ENCODE measurements around the gene PRXL2A.

PRXL2A gene

DNA sequence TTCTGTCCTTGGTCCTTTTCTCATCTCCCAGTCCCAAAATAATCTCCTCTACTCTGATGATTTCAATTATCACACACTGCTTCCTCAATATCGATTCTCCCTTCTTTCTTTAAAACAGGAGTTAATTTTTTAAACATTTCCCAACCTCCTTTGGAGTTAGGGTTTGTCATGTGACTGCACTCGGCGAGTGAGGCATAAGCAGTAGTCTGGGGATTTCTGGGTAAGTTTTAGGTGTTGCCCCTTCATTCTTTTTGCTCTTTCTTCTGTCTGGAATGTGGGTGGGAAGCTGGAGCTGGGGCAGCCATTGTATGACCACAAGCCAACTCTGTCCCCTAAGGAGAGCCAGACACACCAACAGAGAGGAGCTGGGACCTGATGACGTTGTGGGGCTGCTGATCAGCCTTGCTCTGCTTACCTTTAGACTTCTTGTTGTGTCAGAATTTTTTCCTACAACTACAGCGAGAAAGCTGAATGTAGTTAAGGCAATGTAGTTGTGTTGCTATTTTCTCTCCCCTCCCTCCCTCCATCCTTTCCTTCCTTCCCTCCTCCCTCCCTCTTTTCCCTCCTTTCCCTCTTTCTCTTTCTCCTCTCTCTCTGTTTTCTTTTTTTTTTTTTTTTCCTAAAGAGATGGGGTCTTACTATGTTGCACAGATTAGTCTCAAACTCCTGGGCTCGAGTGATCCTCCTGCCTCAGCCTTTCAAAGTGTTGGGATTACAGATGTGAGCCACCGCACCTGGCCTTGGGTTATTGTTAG lies 39.3 kb downstream of the PRXL2A start:
- DNase-seq = no peak

- DNase-seq = no peak
These were observed 40.0 kb downstream of the PRXL2A start for GRCh38 chr10:80448209-80448942.

GRCh38 chr10:80449520-80449919 lies 41.2 kb downstream of the PRXL2A start:
- no peak for DNase-seq

GRCh38 chr10:80451132-80451531 lies 42.8 kb downstream of the PRXL2A start:
- peak; percentile 15 for DNase-seq

GRCh38 chr10:80452069-80452468 lies 43.7 kb downstream of the PRXL2A start:
- DNase-seq = no peak

DNA sequence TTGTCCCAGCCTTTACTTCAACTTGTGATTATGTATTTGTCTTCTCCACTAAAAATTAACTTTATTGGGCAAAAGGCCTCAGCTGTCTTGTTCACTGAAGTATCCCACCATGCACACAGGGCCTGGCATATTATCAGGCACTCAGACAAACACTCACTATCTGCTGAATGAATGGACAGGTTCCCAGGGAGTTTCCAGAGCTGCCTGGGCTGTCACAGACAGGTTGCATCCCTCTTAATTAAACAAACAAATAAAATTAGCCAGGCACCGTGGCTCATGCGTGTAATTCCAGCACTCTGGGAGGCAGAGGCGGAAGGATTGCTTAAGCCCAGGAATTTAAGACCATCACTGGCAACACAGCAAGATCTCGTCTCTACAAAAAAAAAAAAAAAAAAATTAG lies 44.3 kb downstream of the PRXL2A start:
- DNase-seq = no peak

DNA sequence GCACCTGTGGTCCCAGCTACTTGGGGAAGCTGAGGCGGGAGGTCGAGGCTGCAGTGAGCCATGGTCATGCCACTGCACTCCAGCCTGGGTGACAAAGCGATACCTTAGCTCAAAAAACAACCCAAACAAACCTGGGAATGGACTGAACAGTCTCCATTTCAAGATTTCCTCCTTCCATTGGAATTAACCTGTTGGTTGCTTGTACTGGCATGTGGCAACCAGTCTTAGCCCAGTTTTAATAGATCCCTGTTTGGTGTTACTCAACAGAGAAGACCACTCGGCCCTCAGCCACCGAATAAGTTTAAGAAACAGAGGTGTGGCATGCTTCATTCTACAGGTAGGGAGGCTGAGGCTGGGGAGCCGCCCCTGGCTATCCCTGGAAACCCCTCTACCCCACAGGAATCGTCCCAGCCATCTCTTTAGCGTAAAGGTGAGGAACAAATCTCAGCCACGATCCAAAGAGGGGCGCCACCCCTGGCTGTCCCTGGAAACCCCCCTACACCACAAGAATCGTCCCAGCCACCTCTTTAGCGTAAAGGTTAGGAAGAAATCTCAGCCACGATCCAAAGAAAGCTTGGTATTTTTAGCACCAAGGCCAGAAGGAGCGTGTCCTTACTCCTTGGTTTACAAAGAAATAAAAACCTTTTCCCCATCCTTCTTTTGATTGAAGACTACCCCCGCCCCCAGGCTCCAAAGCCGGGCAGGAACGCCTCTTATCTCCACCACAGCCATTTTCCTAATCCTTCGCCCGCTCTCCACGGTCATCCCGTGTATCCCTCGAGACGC lies 44.9 kb downstream of the PRXL2A start:
- DNase-seq = no peak

DNA sequence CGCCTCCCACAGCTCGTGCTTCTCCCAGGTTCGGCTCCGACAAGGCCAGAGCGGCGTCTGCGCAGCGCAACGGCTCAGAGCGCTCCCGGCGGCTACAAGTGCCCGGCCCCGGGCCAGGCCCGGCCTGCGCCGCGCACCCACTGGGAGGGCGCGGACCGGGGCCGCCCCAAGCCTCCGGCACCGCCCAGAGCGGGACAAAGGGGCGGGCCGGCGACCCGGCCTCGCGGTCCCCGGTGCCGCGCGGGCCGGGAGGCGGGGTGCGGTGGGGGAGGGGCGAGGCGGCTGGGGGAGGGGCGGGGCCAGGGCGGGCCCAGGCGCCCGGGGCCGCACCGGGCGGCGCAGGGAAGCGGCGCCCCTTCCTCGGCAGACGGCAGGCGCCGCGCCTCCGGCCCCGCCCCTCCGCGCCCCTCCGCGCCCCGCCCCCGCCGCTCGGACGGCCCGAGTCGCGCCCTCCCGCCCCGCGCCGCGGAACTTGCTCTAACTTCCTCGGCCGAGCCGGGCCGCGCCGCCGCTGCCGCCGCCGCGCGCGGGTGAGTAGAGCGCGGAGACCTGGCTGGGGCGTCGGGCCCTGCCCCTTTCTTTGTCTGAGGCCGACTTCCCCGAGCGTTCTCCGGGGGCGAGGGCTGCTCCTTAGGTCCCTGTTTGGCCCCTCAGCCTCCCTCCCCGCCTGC lies 45.6 kb downstream of the PRXL2A start, which contains the start of gene TSPAN14:
Gene TSPAN14, plus strand, starts transcription at position 469 of the 671 bp plus-strand sequence. CDS start 34,924 bp downstream, outside the sequence.
- DNase-seq = peak; percentile 44

- DNase-seq = peak; percentile 11
These were observed 46.4 kb downstream of the PRXL2A start for GRCh38 chr10:80454513-80455460.

DNA sequence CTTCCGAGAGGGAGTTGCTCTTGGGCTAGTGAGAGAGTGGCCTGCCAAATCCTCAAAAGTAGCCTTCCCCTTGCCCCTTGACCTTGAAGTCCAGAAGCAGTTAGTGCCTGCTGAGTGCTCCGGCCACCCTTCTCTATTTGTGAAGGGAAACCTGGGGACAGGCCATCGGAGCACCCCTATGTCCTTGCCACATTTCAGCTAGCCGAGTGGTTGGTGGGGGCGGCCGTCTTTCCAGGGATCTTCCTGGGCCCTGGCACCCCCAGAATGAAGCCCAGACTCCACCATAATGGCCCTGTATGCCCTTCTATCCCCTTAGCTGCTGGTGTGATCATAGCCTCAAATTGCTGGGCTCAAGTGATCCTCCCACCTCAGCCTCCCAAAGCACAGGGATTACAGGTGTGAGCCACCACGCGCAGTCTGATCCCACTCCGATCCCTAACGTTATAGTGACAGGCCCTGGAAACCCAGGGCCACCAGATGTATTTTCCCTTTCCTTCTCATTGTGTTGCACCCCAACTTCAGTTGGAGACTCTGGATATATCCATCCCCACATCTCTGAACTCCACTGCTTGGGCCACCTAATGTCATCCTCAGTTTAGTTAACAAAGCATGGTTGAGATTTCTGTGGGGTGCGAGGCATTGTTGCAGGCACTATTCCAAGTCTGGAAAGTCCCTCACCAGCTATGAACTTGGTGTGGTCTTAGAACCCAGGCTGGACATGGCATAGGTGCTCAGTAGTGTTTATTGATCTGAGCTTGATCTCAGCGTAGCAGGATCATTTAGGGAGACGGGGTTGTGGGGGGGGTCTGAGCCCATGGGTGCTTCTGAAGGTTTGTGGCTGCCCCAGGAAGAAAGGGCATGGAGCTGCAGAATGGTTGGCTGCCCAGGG lies 47.4 kb downstream of the PRXL2A start:
- DNase-seq = no peak

- DNase-seq = no peak
These were observed 49.4 kb downstream of the PRXL2A start for GRCh38 chr10:80457554-80458262.

DNA sequence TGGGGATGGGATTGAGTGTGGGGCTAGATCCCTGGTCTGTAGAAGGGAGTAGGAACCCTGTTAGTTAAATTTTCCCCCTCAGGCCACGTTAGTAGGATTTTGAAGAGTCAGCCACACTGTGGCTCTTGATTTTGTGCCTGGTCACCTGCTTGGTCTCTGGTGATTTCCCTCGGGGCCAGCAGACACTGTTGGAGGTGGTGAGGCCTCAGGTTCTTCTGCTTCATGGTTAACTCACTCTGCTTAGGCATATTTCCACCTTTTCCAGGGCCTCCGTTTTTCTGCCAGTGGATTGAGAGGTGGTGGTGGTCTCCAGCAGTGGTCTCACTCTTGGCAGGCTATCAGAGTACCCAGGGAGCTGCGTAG lies 49.9 kb downstream of the PRXL2A start:
- DNase-seq = no peak

DNA sequence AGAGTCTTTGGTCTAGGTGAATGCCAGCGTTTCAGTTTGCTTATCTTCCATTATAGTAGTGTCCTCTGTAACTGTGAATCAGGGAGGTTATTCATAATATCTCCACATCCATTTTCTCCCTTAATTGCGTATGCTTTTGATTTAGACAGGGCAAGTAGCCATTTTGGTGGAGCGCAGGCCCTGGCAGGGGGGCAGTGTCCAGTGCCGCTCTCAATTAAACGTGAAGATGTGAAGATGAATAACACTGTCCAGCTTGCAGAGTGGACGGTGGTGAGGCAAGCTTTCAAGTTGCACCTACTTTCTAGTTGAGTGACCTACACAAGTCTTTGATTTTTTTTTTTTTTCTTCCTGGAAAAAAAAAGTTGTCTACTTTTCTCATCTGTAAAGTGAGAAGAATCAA lies 50.3 kb downstream of the PRXL2A start:
- no peak for DNase-seq

DNA sequence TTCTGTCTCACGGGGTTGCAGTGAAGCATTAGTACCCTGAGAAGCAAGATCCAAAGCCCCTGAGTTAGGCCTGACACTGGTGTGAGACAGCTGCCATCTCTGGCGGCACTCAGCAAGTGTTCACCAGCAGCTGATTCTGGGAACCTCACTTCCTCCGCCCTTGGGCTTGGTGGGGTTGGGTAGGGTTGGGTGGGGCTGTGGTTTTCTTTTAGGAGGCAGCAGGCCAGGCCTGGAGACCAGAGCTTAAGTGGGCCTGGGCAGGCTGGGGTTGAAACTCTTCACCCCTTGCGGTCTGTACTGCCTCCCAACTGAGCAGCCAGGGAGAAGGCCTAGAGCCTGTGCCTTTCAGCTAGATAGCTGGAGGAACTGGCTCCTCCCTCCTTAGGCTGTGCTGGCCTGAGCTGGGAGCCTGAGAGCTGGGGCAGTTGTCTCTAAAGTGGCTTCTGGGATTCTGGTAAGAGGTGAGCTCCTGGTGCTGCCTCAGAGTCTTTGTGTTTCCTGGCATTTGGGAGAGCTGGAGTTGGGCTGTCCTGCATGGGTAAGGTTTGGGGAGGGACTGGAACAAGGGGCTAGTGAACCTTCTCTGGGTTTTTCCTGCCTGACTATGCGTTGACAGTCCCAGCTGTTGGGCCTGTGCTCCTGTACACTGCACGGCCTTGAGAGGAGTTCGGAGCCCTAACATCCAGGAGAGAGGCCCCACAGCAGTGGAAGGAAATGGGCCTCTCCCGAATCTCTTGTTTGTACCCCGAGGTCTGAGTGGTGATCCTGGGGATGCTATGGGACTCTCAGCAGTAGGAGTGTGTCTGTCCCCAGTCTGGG lies 50.9 kb downstream of the PRXL2A start:
- DNase-seq = peak; percentile 96

DNA sequence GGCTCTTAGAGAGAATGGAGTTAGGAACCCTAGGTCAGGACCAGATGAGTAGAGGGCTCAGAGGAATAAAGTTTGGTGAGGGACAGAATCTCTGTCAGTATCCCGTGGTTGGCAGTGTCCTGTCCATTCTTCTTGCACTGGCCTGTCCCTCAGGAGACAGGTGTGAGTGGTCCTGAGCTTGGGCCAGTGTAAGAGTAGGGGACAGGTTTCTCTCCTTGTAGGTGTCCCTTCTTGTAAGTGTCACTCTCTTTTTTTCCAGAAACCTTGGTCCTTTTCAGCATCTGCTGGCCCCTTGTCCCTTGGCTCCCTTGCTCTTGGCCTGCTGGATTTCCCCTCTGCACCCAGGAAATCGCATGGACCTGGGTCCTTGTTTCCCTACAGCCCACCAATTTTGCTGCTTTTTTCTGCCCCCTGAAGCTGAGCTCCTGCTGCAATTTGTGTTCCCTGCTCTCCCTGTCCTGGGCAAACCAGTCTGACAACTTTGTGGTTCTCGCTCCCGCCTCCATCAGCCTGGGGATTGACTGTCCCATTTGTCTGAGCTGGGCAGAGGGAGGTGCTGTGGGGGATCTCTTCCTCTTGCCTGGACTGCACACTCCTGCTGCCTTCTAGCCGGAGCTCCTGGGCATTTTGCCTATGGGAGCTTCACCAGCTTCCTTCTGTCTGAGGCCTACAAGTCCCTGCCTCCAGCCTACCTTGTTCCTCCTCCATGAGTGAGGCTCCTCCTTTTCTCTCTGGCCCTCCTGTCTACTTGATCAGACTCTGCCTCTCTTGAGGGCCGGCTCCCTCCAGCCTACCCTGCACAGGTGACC lies 52.3 kb downstream of the PRXL2A start:
- DNase-seq = no peak

- DNase-seq = peak; percentile 41
These were observed 53.1 kb downstream of the PRXL2A start for GRCh38 chr10:80461208-80462183.

Data from MV-4-11 (cell line).